ENCODE measurements around the gene TENM4.

DNA sequence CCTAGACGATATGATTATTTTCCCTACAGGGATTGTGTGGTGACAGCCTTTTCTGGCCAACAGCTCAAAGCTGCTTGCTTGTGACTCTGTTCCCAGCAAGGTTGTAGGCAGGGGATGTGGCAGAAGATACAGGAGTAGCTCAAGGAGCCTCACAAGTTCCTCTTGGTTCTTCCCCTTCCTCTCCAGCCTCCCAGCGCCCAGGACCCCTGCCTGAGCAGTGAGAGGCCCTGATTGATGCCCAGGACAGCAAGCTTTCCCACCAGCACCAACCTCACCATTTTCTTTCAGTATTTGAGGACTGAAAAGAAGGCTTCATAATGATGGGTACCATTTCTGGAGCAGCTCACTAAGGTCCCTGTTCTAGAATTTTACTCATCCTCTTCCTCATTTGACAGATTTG is 248.0 kb downstream of the TENM4 start:
- TF ChIP-seq, protein P1, sequence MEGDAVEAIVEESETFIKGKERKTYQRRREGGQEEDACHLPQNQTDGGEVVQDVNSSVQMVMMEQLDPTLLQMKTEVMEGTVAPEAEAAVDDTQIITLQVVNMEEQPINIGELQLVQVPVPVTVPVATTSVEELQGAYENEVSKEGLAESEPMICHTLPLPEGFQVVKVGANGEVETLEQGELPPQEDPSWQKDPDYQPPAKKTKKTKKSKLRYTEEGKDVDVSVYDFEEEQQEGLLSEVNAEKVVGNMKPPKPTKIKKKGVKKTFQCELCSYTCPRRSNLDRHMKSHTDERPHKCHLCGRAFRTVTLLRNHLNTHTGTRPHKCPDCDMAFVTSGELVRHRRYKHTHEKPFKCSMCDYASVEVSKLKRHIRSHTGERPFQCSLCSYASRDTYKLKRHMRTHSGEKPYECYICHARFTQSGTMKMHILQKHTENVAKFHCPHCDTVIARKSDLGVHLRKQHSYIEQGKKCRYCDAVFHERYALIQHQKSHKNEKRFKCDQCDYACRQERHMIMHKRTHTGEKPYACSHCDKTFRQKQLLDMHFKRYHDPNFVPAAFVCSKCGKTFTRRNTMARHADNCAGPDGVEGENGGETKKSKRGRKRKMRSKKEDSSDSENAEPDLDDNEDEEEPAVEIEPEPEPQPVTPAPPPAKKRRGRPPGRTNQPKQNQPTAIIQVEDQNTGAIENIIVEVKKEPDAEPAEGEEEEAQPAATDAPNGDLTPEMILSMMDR (IDR thresholded peaks at IDR 0.05): no peak
- no peak for TF ChIP-seq POLR2A (IDR thresholded peaks at IDR 0.05)

Measured in Peyer's patch (tissue), 4 donors.